ENCODE results near the gene EPG5. TPM values are rescaled to one million over a fixed set of nuclear protein-coding genes. Genes with fewer than 3 reads are reported as not detected.

Gene EPG5
- total RNA-seq, 6 donors from 2014 or later = 28.6 to 109 (median 39.6) TPM

DNA sequence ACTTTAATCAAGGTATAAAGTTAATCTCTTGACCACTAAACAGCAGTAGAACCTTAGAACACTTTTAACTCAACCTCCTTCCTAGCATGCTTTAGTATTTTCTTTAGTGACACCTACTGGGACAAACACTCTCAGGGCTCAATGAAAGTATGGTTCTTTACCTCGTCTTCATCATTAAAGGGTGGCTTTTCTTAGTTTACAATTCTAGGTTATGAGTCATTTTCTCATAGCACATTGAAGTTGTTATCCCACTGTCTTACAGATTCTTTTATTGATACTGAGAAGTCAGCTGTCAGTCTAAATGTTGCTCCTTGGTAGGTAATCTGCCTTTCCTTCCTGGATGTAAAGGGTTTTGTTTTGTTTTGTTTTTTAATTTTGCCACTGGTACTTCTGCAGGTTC, 103.7 kb downstream of the EPG5 start:
- H3K9me3 ChIP-seq = no peaks in the 10 kb centered on the region
- H3K4me3 ChIP-seq = no peak overlapping the region
- no peak for DNase-seq
- no peak overlapping the region for H3K27ac ChIP-seq
- TF ChIP-seq, protein P1, sequence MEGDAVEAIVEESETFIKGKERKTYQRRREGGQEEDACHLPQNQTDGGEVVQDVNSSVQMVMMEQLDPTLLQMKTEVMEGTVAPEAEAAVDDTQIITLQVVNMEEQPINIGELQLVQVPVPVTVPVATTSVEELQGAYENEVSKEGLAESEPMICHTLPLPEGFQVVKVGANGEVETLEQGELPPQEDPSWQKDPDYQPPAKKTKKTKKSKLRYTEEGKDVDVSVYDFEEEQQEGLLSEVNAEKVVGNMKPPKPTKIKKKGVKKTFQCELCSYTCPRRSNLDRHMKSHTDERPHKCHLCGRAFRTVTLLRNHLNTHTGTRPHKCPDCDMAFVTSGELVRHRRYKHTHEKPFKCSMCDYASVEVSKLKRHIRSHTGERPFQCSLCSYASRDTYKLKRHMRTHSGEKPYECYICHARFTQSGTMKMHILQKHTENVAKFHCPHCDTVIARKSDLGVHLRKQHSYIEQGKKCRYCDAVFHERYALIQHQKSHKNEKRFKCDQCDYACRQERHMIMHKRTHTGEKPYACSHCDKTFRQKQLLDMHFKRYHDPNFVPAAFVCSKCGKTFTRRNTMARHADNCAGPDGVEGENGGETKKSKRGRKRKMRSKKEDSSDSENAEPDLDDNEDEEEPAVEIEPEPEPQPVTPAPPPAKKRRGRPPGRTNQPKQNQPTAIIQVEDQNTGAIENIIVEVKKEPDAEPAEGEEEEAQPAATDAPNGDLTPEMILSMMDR (IDR thresholded peaks at IDR 0.05) = no peak
- TF ChIP-seq EP300 (IDR thresholded peaks at IDR 0.05) = no peak
- no peak for TF ChIP-seq POLR2AphosphoS5 (IDR thresholded peaks at IDR 0.05)
- TF ChIP-seq POLR2A (IDR thresholded peaks at IDR 0.05) = no peak
- WGBS, 2 donors = 85 to 87% methylated on average over 1 of the region's 1 CpG
- H3K4me1 ChIP-seq = no peaks in the 10 kb centered on the region
- no peak for ATAC-seq (ENCODE audit: low FRiP score in 2 of 2)
- peaks cover 45 to 99% (median 67%) of the 10 kb centered on the region in 4 donors for H3K36me3 ChIP-seq
- no peaks in the 10 kb centered on the region for H3K27me3 ChIP-seq

DNA sequence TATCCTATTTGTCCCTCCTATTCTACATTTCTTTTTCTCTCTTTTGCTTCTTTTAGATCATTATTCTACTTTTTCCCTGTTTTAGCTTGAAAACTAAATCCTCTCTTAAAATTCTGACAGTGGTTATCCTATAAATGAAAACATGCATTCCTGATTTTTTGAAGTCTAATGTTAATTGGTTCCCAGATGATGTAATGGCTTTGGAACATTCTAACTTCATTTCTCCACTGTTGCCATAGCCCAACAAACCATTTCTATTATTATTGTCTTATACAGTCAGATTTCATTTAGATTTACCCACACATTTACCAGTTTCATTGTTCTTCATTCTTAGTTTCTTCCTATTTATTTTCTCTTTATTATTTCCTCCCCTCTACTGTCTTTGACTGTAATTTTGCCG, 105.2 kb downstream of the EPG5 start:
- Histone ChIP-seq H3K9me3 (no peaks in the 10 kb centered on the region), H3K4me1 (no peaks in the 10 kb centered on the region), H3K27me3 (no peaks in the 10 kb centered on the region), H3K27ac (no peak overlapping the region), H3K36me3 (peaks cover 50 to 99% (median 72%) of the 10 kb centered on the region in 4 donors), H3K4me3 (no peak overlapping the region)
- WGBS, 2 donors = 96 to 100% methylated on average over 1 of the region's 1 CpG
- DNase-seq (no peak), ATAC-seq (ENCODE audit: low FRiP score in 2 of 2) (no peak)
- TF ChIP-seq, protein P1 (IDR thresholded peaks at IDR 0.05) = no peak
- TF ChIP-seq EP300 (IDR thresholded peaks at IDR 0.05) = no peak
- no peak for TF ChIP-seq POLR2A (IDR thresholded peaks at IDR 0.05)
- TF ChIP-seq POLR2AphosphoS5 (IDR thresholded peaks at IDR 0.05) = no peak

- Histone ChIP-seq H3K36me3 (peaks cover 49 to 99% (median 71%) of the 10 kb centered on the region in 4 donors), H3K9me3 (no peaks in the 10 kb centered on the region), H3K4me3 (no peak overlapping the region), H3K4me1 (no peaks in the 10 kb centered on the region), H3K27me3 (no peaks in the 10 kb centered on the region), H3K27ac (no peak overlapping the region)
- DNase-seq (no peak), ATAC-seq (ENCODE audit: low FRiP score in 2 of 2) (no peak)
- TF ChIP-seq, protein P1 (IDR thresholded peaks at IDR 0.05) = no peak
- TF ChIP-seq EP300 (IDR thresholded peaks at IDR 0.05) (no peak), POLR2A (IDR thresholded peaks at IDR 0.05) (no peak), POLR2AphosphoS5 (IDR thresholded peaks at IDR 0.05) (no peak)
- WGBS, 2 donors = 92 to 95% methylated on average over 3 of the region's 3 CpGs
Measured at GRCh38 chr18:45860971-45861370, 106.2 kb downstream of the EPG5 start.

GRCh38 chr18:45860492-45860891, 106.6 kb downstream of the EPG5 start:
- Histone ChIP-seq H3K4me3 (no peak overlapping the region), H3K9me3 (no peaks in the 10 kb centered on the region), H3K4me1 (no peaks in the 10 kb centered on the region), H3K27me3 (no peaks in the 10 kb centered on the region), H3K36me3 (peaks cover 51 to 99% (median 70%) of the 10 kb centered on the region in 4 donors), H3K27ac (no peak overlapping the region)
- 87 to 95% methylated on average over 4 of the region's 4 CpGs for WGBS, 2 donors
- DNase-seq (no peak), ATAC-seq (ENCODE audit: low FRiP score in 2 of 2) (no peak)
- TF ChIP-seq, protein P1 (IDR thresholded peaks at IDR 0.05) = no peak
- no peak for TF ChIP-seq POLR2A (IDR thresholded peaks at IDR 0.05)
- no peak for TF ChIP-seq EP300 (IDR thresholded peaks at IDR 0.05)
- TF ChIP-seq POLR2AphosphoS5 (IDR thresholded peaks at IDR 0.05) = no peak

- TF ChIP-seq POLR2AphosphoS5 (IDR thresholded peaks at IDR 0.05) (no peak), EP300 (IDR thresholded peaks at IDR 0.05) (no peak), POLR2A (IDR thresholded peaks at IDR 0.05) (no peak)
- TF ChIP-seq, protein P1 (IDR thresholded peaks at IDR 0.05) = no peak
- 98 to 100% methylated on average over 2 to 3 of the region's 3 CpGs for WGBS, 2 donors
- no peaks in the 10 kb centered on the region for H3K4me1 ChIP-seq
- no peak overlapping the region for H3K4me3 ChIP-seq
- DNase-seq = no peak
- H3K27me3 ChIP-seq = no peaks in the 10 kb centered on the region
- peaks cover 54 to 99% (median 69%) of the 10 kb centered on the region in 4 donors for H3K36me3 ChIP-seq
- H3K9me3 ChIP-seq = no peaks in the 10 kb centered on the region
- H3K27ac ChIP-seq = no peak overlapping the region
- ATAC-seq (ENCODE audit: low FRiP score in 2 of 2) = no peak
Measured at GRCh38 chr18:45859334-45859733, 107.8 kb downstream of the EPG5 start.

Measured in upper lobe of left lung (tissue), 6 donors.